ENCODE measurements around the gene FHAD1.
"Not testable (repeated sequence)": the region's sequence is repeated elsewhere in the genome, so short reads cannot be mapped to it uniquely, and the experiment has no call there.

Gene FHAD1

DNA sequence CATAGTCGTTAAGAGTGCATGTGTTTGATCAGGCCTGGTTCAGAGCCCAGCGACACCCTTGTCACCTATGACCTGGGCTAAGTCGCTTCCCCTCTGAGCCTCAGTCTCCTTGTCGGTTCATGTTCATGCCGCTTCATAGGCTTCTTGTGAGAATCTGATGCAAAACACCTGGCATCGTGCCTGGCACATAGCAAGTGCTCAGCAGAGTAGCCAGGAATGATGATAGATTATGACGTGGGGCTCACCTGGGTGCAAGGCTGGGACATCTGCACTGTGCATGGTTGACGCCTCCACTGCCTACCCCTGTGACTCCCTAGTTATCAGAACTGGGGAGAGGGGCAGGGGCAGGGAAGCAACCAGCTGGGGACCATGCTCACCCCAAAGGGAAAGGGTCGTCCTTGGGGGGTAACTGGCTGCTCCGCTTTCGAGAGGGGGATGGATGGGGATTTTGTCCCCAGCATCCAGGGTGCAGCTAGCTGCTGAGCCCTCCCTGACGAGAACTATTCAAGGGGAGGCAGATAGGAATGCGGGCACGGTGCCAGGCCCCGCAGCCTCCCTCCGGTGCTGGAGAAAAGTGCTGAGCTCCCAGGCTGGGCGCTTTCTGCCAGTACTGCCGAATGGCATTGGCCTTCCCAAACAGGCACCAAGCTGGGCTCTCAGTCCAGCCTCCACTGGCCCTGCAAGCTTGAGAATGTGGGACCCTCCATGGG is 171.9 kb downstream of the FHAD1 start:
- DNase-seq (ENCODE audit: low spot score): no peak

DNA sequence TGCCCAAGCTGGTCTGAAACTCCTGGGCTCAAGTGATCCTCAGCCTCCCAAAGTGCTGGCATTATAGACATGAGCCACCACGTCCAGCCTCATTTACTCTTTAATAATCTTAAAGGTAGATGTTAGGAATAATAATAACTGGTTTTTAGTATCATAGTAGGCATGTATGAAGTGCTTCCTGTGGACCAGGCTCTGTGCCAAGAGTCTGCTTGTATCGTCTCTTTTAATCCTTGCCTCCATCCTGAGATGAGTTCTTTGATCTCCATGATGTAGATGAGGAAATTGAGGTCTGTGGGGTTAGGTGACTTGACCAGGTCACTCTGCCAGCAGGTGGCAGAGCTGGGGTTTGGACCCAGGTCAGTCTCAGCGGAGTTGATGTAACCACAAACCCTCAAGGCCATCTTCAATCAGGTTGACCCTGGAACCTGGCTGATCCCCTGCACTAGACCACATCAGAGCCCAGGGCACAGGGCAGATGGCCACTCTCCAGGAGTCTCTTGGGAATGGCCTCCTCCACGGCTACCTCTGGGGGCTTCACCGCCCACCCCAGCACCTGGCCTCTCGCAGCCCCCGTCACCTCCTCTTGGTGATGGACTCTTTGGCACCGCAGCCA is 173.9 kb downstream of the FHAD1 start:
- no peak for DNase-seq (ENCODE audit: low spot score)

DNA sequence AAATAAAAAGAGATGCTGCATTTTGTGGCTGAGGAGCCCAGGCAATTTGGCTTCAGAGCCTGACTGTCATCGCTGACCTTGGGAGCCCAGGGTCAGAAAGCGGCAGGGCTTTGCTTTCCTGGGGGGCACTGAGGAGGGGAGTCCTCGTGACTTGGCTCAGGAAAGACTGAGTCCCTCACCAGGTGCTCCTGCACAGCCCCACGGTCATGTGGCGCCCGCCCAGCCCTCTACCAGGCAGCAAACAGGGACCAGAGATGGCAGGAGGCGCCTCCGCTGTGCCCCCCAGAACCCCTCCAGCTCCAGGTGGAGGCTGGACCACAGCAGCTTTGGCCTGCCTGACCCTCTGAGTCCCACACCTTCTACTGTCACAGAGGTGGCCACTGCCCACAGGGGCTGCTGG is 175.8 kb downstream of the FHAD1 start:
- no peak for DNase-seq (ENCODE audit: low spot score)

DNA sequence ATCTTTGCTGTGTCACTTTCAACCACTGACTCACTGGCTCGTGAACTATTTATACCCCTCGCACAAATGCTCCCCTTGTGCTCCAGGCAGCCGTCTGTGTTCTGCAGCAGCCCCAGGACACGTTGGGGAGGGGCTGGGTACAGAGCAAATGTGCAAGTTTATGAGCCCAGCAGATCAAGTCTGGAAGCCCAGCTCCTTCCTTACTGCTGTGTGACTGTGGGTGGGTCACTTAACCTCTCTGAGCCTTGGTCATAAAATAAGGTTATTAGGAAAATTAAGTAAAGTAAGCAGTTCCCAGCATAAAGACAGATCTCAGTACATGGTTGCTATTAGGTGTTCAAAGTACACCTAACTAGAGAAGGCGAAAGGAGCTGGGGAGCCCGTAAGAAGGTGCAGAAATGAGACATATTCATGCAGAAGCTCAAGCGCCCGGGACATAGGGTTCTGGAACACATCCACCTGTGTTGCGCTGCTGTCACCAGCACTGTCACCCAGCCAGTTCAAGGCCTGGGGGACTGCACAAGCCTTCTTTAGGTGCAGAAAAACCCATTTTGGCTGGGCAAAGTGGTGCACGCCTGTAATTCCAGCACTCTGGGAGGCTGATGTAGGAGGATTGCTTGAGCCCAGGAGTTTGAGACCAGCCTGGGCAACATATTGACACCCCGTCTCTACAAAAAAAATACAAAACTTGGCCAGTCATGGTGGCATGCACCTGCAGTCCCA is 176.5 kb downstream of the FHAD1 start:
- no peak for DNase-seq (ENCODE audit: low spot score)

DNA sequence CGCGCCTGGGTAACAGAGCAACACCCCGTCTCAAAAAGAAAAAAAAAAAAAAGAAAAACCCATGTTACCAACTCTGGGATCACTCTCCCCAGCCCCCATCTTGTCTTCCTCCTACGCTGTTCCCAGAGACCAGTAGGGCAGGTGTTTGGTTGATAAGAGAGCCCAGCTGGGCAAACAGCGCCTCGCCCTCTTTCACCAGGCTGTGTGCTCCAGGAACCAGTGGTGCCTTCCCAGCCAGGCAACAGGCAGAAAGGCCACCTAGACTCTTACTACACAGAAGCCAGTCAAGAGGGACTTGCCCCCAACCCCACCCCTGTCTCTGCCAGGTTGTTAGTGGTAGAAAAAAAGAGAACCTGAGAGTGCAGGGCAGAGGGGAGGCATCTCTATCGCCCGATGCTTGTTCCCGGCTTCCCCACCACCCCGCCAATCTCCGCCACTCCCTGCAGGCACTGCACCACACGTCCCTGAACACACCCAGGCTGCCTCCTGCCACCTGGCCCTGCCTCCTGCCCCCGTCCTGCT is 177.2 kb downstream of the FHAD1 start:
- DNase-seq (ENCODE audit: low spot score): no peak

- DNase-seq (ENCODE audit: low spot score): no peak
These were observed 178.0 kb downstream of the FHAD1 start for GRCh38 chr1:15424981-15425380.

GRCh38 chr1:15425521-15425920 is 178.5 kb downstream of the FHAD1 start:
- DNase-seq (ENCODE audit: low spot score): no peak

GRCh38 chr1:15425958-15426357 is 178.9 kb downstream of the FHAD1 start:
- DNase-seq (ENCODE audit: low spot score): no peak

DNA sequence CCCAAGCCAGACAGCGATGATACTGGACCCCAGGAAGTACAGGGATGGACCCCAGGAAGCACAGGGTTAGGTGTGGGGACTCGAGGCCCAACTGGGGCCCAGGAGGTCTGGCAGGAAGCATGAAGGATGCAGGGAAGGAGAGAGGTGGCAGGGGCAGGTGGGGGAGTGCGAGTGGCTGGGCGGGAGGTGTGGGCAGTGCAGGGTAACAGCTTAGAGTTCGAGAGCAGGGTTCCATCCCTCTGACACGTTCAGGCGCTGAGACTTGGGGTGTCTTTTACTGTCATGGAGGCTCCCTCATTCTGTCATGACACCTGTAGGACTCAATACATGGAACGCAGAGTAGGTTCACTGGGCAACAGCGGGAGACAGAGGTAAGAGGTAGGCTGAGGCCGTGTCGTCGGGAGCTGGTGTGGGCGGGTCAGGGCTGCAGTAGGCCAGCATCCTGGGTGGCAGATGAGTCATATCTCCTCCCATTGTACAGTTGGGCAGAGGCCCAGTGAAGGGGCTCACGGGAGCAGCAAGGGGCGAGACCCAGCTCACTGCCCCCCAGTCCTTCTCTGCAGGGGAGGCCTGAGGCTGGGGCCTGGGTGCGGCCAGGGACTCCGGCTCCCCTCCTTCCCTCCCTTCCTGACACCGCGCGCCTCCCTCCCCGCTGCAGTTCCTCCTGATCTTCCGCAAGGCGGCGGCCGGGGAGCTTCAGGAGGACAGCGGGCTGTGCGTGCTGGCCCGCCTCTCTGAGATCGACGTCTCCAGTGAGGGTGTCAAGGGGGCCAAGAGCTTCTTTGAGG is 179.7 kb downstream of the FHAD1 start:
- peak; percentile 40 for DNase-seq (ENCODE audit: low spot score)

DNA sequence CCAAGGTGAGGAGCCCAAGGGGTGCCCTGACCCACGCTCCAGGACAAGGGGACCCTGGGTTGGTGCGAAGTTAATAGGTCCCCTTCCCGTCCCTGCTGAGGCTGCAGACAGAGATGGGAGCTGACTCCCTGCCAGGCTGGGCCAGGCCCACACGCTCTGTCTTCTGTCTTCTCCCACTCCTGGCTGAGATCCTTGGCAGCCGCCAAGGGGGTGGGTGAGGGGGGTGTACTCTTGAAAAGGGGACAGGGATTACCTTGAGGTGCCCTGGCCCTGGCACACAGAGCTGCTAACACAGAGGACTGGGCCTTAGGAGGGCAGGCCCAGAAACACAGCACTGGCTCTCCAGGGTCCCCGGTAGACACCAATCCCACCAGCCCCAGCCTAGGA is 180.2 kb downstream of the FHAD1 start:
- no peak for DNase-seq (ENCODE audit: low spot score)

GRCh38 chr1:15428252-15428651 is 181.2 kb downstream of the FHAD1 start:
- not testable (repeated sequence) for DNase-seq (ENCODE audit: low spot score)

GRCh38 chr1:15428815-15429435 is 181.9 kb downstream of the FHAD1 start:
- DNase-seq (ENCODE audit: low spot score): no peak

DNA sequence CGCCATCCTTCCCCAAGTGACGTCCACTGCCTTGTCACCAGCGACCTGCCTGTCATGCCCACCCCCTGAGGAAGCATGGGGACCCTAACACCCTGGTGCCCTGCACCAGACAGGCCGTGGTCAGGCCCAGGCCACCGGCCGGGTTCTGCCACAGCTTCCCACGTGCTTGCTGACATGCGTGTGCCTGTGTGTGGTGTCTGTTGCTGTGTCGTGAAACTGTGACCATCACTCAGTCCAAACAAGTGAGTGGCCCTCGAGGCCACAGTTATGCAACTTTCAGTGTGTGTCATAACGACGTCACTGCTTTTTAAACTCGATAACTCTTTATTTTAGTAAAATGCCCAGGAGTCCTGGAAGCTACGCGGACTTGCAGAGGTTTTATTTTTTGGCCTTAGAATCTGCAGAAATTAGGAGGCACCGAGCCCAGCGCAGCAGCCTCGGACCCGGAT is 182.7 kb downstream of the FHAD1 start:
- peak; percentile 33 for DNase-seq (ENCODE audit: low spot score)

DNA sequence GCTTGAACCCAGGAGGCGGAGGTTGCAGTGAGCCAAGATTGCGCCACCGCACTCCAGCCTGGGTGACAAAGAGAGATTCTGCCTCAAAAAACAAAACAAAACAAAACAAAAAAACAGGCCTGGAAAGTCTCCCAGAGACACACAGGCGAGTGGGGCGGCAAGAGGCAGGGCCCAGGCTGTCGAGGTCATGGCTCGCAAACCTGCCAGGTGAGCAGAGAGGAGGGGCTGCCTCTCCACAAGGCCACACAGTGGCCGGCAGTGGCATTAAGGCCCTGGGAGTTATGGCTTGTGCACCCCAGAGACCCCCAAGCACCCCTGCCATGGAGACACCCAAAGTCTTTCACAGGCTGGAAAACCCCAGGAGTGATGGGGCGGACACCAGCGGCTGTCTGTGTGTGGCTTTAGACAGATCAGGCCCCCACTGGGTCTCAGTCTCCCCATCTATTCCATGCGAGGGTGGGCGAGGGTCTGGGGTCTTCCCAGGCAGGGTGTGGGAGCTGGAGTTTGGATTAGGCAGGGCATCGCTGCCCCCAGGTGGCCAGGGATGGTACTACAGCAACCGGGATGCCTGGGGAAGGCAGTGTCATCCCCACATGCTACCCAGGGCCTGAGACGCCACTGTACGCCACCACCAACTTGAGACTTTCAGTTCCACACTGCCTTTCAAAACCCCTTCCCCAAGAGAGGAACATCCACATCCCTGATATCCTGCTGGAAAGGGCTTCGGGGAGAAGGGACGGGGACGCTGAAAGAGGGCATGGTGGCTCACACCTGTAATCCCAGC is 184.0 kb downstream of the FHAD1 start:
- DNase-seq (ENCODE audit: low spot score): peak; percentile 80

DNA sequence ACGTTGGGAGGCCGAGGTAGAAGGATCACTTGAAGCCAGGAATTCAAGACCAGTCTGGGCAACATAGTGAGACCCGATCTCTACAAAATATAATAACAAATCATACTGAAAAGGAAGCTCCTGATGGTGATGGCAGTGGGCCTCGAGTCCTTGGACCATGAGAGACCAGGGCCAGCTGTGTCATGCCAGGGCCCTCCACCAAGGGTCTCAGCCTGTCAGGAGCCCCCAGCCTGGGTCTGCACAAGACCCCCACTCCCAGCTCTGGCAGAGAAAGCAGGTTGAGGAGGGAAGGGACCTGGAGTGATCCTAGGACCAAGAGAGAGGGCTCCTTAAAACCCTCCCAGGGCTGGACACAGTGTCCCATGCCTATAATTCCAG is 184.5 kb downstream of the FHAD1 start:
- no peak for DNase-seq (ENCODE audit: low spot score)

GRCh38 chr1:15432324-15432723 is 185.3 kb downstream of the FHAD1 start:
- DNase-seq (ENCODE audit: low spot score): no peak

GRCh38 chr1:15433471-15433870 is 186.4 kb downstream of the FHAD1 start:
- no peak for DNase-seq (ENCODE audit: low spot score)

- peak; percentile 55 for DNase-seq (ENCODE audit: low spot score)
These were observed 187.7 kb downstream of the FHAD1 start for GRCh38 chr1:15434739-15435138.

- no peak for DNase-seq (ENCODE audit: low spot score)
These were observed 188.4 kb downstream of the FHAD1 start for GRCh38 chr1:15435239-15436077.

GRCh38 chr1:15436881-15437442 is 189.9 kb downstream of the FHAD1 start:
- DNase-seq (ENCODE audit: low spot score): no peak

All from AG08395 (cell line).